CD4-positive, alpha-beta T cell treated with Interleukin-10 for 1 hour (primary cell): Measurements from ENCODE around the gene JUND.

Experiments
- DNase-seq: peaks from one replicate; pipeline ENCODE4 v3.0.0-alpha.2; 2020

The JUND gene

DNA sequence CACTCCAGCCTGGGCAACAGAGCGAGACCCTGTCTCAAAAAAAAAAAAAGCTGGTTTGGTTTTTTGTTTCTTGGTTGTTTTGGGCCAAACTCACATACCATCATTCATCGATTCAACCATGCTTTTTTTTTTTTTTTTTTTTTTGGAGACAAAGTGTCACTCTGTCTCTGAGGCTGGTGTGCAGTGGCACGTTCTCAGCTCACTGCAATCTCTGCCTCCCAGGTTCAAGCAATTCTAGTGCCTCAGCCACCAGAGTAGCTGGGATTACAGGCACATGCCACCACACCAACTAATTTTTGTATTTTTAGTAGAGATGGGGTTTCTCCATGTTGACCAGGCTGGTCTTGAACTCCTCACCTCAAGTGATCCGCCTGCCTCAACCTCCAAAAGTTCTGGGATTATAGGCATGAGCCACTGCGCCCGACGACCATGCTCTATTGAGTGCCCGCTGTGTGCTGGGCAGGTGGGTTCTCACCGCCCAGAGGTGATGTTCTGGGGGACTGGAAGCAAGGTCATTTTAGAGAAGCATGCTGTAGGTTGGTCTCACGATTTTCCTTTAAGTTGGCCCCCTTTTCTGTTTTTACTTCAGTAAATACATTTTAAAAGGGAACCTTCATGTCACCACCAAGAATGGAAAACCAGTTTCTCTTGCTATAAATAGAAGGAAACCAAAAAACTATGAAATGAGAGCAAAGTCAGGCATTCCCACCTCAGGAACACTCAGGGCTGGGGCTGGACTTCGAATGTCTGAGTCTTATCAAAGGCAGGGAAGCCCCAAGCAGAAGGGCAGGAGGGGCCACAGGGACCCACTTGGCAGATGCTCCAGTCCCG is 8.3 kb upstream of the JUND start:
- DNase-seq: no peak

DNA sequence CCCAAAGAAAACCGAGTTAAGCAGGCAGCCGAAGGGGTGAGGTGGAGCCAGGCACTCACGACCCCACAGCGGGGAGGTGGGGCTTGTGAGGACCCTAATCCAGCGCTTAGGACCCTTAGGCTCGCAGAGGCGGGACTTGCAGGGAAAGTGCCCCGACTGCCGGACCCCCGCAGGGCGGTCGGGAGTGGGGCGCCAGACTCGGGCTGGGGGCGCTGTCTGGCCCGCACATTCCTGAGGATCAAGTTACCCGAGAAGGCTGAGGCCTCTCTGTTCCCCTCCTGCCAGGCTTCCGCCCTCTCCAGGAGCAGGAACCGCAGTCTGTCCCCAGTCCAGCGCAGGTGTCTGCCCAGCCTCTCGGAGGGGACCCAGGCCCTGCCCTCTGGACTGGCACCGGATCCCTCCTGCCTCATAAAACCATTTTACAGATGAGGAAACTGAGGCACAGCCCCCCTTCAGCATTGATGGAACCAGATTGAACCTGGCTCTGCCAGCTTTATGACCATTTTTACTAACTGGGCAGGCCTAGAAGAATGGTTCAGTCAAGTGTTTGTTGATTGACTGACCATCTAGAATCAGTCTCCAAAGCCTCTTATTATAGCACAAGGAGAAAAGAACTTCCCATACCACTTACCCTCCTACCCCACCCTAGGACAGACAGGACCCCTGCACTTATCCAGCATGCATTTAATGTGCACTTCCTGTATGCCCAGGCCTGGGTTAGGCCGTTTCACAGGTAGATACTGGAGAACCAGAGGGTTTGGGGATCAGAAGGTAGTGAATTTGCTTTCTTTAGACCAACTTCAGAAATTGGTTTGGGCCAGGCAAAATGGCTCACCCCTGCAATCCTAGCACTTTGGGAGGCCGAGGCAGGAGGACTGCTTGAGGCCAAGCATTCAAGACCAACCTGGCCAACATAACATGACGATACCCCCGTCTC is 6.7 kb upstream of the JUND start:
- DNase-seq: no peak

DNA sequence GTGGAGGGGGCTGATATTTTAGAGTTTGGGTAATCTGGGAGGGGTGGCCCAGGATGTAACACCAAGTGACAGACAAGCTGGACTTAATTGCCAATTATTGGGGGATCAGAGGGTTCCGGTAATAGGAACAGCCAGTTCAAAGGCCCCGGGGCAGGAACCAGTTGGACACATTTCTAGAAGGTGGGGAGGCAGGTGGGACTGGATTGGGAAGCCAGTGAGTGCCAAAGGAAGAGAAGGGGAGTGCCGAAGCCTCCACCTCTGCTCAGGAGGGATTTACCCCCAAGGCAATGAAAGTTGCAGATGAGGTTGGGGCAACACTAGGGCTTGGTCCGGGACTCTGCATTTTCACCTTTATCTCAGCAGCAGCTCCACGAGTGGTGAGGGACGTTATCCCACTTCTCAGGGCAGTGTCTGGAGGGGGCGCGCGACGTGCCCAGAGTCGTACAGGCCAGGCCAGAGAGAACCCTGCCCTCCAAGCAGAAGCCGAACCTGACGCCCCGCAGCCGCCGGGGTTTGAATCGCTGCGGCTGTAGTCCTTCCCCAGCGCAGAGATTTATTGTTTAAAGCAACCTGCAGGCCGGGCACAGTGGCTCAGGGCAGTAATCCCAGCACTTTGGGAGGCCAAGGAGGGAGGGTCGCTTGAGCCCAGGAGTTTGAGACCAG is 5.7 kb upstream of the JUND start:
- DNase-seq: no peak

DNA sequence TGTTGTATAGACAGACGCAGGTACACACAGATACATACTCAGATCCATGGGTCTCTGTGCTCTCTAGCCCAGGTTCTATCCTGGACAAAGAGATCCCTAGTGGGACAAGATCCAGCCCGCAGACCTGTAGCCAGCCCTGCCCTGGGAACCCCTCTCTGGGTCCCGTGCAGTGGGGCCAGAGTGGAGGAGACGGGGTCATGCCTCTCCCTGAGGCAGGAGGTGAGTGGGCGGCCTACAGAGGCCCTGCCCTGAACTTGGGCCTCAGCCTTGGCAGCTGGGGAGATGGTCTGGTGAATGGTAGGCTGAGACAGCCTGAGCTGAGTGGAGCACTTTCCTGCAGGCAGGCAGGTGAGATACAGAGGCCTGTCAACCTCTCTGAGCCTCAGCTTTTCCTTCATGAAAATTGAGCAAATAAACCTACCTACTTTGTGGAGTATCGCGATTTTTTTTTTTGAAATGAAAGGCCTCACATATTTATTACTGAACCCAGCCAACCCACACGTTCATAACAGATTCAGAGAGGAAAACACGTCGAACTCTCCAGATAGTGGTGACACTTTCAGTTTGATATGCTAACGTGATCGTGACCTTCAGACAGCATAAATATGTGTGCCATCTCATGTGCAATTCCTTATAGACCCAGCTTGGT is 3.4 kb upstream of the JUND start:
- DNase-seq: peak; percentile 38

DNA sequence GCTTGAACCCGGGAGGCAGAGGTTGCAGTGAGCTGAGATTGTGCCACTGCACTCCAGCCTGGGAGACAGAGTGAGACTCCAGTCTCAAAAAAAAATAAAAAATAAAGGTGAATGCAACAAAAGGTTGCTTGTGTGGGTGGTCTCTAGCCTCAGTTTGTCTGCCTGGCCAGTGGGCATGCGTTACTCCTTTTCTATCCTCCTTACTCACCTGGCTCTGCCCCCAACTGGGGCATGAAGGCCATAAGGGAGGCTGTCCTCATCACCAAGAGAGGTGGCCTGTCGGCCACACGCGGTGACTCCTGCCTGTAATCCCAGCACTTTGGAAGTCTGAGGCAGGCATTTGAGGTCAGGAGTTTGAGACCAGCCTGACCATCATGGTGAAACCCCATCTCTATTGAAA is 1.9 kb upstream of the JUND start:
- peak; percentile 27 for DNase-seq

DNA sequence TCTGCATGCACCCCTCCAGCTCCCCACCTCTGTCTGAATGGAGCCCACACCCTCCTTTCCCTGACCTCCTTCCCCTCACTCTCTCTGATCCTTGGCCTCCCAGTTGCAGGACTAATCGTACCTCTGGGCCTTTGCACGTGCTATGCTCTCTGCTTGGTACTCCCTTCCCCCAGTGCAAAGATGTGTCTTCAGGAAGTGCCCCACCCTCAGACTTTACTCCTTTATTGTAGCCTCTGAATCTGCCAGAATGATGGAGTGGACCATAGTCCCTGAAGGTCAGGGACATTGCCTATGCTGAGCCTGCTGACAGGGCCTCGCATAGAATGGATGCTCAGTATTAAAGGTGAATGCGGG is 1.3 kb upstream of the JUND start:
- peak; percentile 51 for DNase-seq

DNA sequence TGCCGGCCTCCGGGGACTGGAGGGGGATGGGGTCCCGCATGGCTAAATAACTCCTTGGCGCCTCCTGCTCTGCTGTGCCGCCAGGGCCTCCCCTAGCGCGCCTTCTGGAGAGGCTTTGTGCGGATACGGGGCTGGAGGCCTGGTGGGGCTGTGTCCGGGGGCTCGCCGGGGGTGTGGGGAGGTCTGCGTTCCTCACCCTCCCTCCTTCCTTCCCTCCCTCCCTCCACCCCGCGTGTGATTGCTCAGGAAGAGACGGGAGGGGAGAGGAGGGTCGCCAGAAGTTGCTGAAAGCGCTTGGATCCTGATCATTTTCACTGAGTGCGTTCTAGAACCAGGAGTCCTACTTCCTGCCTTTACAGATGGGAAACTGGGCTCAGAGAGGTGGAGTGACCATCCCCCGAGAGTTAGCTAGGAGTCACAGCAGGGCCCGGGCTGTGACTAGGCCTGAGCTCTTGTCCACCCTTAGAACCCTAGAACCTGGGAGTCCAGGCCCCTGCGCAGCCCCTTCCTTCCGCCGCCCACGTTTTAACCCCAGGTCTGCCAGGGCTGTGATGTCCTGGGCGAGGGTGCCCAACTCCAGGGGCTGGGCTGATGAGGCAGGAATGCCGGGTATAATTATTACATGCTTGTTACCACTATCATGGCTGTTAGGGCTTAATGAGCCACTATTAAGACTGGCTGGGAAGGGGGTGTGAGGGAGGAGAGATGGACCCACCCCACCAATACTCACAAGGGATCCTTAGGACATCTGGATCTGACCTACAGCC is 782 bp upstream of the JUND start:
- no peak for DNase-seq

DNA sequence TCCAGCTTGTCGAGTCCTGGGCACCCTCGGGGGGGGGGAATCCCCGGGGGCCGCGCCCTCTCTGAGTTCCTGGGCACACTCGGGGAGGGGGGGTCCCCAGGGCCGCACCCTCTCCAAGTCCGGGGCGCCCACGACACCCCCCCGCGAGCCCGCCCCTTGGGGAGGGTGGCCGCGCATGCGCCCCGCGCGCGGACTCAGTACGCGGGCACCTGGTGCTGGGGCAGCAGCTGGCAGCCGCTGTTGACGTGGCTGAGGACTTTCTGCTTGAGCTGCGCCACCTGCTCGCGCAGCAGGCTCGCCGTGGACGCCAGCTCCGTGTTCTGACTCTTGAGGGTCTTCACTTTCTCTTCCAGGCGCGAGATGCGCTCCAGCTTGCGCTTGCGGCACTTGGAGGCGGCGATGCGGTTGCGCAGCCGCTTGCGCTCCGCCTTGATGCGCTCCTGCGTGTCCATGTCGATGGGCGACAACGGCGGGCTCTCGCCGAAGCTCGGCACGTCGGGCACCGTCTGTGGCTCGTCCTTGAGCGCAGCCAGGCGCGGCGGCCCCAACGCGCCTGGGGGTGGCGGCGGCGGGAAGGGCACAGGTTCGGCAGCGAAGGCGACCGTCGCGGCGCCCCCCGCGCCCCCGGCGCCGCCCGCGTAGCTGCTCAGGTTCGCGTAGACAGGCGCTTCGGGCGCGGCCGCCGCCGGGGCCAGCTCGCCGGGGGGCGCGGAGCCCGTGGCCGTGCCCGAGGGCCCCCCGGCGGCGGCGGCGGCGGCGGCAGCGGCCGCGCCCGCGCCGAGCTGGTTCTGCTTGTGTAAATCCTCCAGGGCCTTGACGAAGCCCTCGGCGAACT is 958 bp downstream of the JUND start:
- DNase-seq: peak; percentile 86

DNA sequence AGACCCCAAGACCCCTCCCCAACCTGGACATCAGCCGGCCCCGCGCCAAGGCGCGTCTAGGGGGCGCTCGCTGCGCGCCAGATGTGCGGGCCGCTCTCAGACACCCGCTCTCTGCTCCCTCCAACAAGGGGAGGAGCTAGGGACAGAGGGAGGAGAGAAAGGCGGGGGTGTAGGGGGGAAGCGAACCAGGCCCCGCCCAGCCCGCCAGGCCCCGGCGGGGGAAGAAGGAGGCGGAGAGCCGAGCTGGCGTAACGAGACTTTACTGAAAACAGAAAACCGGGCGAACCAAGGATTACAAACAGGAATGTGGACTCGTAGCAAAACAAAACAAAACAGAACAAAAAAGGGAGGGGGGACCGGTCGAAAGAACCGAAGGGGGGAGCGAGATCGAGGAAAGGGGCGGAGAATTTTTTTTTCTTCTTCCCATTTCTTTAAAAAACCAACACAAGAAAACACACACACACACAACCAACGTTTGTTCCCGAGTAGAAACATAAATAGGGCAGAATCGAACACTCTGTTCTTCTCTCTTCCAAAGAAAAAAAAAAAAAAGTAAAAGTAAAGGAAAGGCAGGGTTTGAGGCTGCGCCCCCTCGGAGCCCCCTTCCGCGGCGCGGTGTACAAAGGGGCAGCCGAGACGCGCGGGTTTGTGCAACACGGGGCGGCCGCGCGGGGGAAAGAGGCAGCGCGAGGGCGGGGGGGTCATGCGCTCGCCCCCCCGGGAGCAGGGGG is 1.7 kb downstream of the JUND start:
- peak; percentile 95 for DNase-seq

DNA sequence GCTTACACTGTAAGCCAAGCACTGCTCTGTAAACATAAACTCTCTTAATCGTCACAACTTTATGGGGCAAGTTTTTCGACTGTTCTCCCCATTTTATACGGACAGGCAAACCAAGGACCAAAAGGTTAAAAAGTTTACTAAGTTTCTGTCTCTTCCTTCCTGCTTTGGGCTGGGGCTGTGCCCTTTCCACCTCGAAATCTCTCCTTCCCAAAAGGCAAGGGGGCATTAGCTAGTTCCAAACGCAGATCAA is 2.2 kb downstream of the JUND start:
- no peak for DNase-seq

DNA sequence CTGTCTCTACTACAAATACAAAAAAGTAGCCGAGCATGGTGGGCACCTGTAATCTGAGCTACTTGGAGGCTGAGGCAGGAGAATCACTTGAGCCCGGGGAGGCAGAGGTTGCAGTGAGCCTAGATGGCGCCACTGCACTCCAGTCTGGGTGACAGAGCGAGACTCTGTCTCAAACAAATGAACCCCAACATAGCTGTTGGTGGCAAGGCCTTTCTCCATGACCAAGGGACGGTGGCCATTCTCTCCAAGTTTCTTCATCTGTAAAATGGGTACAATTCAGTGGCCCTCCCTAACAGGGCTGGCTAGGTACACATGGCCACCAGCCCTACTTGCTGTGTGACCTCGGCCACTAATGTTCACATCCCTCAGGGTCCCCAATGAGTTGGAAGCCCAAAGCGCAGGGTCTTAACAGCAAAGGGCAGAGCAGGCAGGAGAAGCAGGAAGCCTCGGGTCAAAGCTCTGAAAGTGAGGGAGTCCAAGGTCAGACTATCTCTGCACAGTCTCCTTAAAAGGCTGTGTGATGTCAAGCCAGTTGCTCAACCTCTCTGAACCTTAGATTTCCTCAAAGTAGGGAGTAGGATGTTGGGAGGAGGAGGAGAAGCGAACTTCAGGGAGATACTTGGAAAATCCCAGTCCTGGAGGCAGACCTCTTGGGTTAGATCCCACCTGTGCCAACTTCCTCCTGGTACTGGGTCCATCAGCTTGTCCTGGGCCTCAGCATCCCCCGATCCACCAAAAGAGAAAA is 2.7 kb downstream of the JUND start:
- DNase-seq: peak; percentile 75

DNA sequence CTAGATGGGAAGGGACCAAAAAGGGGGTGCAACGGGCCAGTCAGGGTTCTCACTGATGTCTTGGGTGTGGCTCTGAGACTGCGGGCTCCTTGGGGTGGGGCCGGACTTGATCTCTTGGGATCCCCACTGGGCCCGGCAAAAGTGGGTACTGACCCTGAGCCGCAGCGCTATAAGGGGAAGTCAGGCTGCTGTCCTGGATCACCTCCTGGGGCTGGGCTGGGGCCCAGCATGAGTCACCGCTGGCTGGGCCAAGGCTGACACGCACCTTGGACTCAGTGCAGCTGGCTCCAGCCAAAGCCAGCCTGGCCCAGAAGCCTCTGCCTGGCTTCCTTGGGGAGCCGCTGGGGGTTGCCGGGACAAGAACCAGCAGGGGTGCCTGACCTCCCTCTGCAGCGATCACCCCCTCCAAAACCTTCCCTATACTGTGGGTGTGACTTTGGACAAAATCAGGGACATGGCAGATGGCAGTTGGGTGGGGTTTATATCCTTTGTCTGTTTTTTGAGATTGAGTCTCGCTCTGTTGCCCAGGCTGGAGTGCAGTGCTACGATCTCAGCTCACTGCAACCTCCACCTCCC is 6.6 kb downstream of the JUND start:
- peak; percentile 56 for DNase-seq

DNA sequence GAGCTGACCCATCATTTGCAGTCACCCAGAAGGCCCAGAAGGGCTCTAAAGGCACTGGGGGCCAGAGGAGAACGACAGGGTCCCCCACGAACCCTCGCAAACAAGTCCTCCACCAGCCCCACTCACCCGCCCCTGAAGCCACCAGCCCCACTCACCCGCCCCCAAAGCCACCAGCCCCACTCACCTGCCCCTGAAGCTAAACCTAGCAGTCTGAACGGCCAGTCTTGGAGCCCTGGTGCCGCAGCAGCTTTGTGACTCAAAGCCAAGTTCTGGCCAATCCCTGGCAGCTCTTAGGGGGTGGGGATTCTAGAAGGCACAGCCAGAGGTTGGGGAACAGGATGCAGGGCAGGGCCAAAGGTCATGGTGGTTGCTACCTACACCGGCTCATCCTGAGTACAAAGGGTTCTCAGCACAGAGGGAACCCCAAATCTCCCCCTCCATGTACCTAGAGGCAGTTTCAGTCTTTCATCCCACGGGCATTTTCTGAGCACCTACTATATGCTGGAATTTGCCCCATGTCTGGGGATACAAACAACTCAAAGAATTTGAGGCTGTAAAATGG is 7.1 kb downstream of the JUND start, which contains the start of gene IQCN:
Gene IQCN (minus strand): TSS at position 234 of the 562 bp plus-strand sequence. CDS start 4,974 bp downstream, outside the sequence.
- peak; percentile 66 for DNase-seq

DNA sequence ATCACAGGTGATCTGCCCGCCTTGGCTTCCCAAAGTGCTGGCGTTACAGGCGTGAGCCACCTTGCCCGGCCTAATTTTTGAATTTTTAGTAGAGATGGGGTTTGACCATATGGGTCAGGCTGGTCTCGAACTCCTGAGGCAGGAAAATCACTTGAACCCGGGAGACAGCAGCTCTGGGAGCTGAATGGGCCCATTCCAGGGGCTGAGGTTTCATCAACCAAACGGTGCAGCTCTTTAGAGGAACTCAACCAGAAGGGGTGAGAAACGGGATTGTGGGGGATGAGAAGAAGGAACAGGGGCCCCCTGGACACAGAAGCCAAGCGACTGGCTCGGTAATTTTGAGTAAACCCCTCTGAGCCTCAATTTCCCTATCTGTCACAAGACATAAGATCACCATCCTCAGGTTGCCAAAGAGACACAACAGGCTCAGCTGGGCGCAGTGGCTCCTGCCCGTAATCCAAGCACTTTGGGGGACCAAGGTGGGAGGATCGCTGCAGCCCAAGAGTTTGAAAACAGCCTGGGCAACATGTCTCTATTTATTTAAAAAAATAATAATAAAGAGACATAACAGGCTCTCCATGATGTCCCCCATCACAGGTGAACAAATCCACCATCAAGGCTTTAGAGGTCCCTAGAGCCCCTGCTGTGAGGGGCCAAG is 7.7 kb downstream of the JUND start:
- DNase-seq: peak; percentile 46

DNA sequence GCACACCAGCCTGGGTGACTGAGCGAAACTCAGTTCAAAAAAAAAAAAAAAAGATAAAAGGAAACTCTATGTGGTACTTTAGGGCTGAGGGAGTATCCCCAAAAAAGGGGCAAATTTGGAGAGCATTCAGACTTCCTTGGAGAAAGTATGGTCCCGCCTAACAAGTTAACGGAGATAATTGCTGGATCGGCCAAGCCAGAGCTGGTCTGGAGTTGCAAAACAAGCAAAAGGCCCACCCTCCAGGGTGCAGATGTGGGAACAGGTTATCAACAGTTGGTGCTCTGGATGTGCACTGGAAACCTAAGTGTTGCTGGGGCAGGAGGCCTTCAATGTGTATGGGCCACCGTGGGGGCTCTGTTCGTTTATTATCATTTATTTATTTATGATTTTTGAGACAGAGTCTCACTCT is 10.0 kb downstream of the JUND start:
- DNase-seq: peak; percentile 57

DNA sequence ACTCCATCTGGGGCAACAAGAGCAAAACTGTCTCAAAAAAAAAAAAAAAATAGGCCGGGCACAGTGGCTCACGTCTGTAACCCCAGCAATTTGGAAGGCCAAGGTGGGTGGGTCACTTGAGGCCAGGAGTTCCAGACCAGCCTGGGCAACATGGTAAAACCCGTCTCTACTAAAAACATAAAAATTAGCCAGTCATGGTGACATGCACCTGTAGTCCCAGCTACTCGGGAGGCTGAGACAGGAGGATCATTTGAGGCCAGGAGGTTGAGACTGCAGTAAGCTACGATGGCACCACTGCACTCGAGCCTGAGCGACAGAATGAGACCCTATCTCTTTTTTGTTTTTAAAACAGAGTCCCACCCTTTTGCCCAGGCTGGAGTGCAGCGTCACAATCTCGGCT is 11.1 kb downstream of the JUND start:
- no peak for DNase-seq

DNA sequence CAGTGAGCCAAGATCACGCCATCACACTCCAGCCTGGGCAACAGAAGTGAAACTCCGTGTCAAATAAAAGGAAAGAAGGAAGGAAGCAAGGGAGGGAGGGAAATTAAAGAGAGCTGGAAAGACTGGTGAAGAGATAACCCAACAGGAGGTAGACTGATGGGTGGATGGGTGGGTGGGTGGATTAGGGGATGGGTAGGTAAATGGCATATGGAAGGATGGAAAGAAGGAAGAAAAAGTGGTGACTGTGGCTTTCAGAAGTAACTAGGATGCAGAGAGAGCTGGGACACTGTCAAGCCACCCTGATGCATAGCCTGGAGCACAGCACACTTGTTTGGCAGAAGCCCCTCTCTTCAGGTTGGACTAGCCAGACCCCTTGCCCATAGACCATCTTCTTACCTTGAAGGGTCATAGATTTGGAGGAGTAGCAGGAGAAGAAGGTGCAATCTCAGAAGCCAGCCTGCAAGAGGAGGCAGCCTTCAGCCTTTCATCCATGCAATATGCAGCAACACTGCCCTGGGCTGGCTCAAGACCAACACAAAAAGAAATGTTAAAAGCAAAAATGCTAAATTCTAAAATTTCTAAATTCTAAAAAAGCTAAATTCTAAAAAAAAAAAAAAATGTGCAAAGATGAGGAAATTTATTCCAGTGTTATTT is 12.2 kb downstream of the JUND start:
- DNase-seq: no peak
